Measurements from ENCODE around the gene PERM1. TPM values are rescaled to one million over a fixed set of nuclear protein-coding genes. Genes with fewer than 3 reads are reported as not detected.

The PERM1 gene
- total and polyA plus RNA-seq, 2 of the 13 experiments (the other 11 are each of a cell fraction or from before 2014, with no cell fraction given), result 0.04 to 0.29 TPM

GRCh38 chr1:958823-959730 lies 22.8 kb downstream of the PERM1 start, which contains the start of gene NOC2L (continued):
- TF ChIP-seq MXD4 (CRISPR knock-in tag; IDR thresholded peaks at IDR 0.05) (peak; percentile 52; the same call in 1 of the 2 replicates), SALL1 (CRISPR knock-in tag; IDR thresholded peaks at IDR 0.05) (peak; percentile 32), TRAFD1 (CRISPR knock-in tag; IDR thresholded peaks at IDR 0.05; ENCODE audit: borderline replicate concordance) (no peak), TAF1 (CRISPR knock-in tag; IDR thresholded peaks at IDR 0.05) (peak; percentile 80), GABPA (IDR thresholded peaks at IDR 0.05; ENCODE audit: low read depth, low read length) (no peak), GABPA (CRISPR knock-in tag; IDR thresholded peaks at IDR 0.05; ENCODE audit: low read depth) (peak; percentile 90), CC2D1A (CRISPR knock-in tag; IDR thresholded peaks at IDR 0.05) (no peak), ZNF557 (CRISPR knock-in tag; IDR thresholded peaks at IDR 0.05) (no peak), POLR2AphosphoS5 (IDR thresholded peaks at IDR 0.05; ENCODE audit: low read depth, low read length) (peak; percentile 76), ZNF3 (CRISPR knock-in tag; IDR thresholded peaks at IDR 0.05) (no peak), ZSCAN12 (CRISPR knock-in tag; IDR thresholded peaks at IDR 0.05) (0 out of 2 replicates have a peak, but pooled peaks have one; percentile 14), ZBTB7B (CRISPR knock-in tag; IDR thresholded peaks at IDR 0.05) (peak; percentile 53; the same call in 1 of the 2 replicates), MED13 (CRISPR knock-in tag; IDR thresholded peaks at IDR 0.05) (0 out of 2 replicates have a peak, but pooled peaks have one; percentile 25), SUZ12 (IDR thresholded peaks at IDR 0.05; ENCODE audit: low read depth, low read length) (peak; percentile 35; the same call in 1 of the 2 replicates), AHR (CRISPR knock-in tag; IDR thresholded peaks at IDR 0.05) (no peak)
- TF ChIP-seq, protein P1, sequence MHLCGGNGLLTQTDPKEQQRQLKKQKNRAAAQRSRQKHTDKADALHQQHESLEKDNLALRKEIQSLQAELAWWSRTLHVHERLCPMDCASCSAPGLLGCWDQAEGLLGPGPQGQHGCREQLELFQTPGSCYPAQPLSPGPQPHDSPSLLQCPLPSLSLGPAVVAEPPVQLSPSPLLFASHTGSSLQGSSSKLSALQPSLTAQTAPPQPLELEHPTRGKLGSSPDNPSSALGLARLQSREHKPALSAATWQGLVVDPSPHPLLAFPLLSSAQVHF (CRISPR knock-in tag; IDR thresholded peaks at IDR 0.05), result no peak; the same call in 1 of the 2 replicates
- TF ChIP-seq, protein P2, sequence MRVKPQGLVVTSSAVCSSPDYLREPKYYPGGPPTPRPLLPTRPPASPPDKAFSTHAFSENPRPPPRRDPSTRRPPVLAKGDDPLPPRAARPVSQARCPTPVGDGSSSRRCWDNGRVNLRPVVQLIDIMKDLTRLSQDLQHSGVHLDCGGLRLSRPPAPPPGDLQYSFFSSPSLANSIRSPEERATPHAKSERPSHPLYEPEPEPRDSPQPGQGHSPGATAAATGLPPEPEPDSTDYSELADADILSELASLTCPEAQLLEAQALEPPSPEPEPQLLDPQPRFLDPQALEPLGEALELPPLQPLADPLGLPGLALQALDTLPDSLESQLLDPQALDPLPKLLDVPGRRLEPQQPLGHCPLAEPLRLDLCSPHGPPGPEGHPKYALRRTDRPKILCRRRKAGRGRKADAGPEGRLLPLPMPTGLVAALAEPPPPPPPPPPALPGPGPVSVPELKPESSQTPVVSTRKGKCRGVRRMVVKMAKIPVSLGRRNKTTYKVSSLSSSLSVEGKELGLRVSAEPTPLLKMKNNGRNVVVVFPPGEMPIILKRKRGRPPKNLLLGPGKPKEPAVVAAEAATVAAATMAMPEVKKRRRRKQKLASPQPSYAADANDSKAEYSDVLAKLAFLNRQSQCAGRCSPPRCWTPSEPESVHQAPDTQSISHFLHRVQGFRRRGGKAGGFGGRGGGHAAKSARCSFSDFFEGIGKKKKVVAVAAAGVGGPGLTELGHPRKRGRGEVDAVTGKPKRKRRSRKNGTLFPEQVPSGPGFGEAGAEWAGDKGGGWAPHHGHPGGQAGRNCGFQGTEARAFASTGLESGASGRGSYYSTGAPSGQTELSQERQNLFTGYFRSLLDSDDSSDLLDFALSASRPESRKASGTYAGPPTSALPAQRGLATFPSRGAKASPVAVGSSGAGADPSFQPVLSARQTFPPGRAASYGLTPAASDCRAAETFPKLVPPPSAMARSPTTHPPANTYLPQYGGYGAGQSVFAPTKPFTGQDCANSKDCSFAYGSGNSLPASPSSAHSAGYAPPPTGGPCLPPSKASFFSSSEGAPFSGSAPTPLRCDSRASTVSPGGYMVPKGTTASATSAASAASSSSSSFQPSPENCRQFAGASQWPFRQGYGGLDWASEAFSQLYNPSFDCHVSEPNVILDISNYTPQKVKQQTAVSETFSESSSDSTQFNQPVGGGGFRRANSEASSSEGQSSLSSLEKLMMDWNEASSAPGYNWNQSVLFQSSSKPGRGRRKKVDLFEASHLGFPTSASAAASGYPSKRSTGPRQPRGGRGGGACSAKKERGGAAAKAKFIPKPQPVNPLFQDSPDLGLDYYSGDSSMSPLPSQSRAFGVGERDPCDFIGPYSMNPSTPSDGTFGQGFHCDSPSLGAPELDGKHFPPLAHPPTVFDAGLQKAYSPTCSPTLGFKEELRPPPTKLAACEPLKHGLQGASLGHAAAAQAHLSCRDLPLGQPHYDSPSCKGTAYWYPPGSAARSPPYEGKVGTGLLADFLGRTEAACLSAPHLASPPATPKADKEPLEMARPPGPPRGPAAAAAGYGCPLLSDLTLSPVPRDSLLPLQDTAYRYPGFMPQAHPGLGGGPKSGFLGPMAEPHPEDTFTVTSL (CRISPR knock-in tag; IDR thresholded peaks at IDR 0.05; ENCODE audit: borderline replicate concordance), result no peak
- TF ChIP-seq, protein P3, sequence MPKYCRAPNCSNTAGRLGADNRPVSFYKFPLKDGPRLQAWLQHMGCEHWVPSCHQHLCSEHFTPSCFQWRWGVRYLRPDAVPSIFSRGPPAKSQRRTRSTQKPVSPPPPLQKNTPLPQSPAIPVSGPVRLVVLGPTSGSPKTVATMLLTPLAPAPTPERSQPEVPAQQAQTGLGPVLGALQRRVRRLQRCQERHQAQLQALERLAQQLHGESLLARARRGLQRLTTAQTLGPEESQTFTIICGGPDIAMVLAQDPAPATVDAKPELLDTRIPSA (CRISPR knock-in tag; IDR thresholded peaks at IDR 0.05; ENCODE audit: borderline replicate concordance), result 0 out of 2 replicates have a peak, but pooled peaks have one; percentile 73
- TF ChIP-seq, protein P4, sequence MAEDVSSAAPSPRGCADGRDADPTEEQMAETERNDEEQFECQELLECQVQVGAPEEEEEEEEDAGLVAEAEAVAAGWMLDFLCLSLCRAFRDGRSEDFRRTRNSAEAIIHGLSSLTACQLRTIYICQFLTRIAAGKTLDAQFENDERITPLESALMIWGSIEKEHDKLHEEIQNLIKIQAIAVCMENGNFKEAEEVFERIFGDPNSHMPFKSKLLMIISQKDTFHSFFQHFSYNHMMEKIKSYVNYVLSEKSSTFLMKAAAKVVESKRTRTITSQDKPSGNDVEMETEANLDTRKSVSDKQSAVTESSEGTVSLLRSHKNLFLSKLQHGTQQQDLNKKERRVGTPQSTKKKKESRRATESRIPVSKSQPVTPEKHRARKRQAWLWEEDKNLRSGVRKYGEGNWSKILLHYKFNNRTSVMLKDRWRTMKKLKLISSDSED (CRISPR knock-in tag; IDR thresholded peaks at IDR 0.05), result 0 out of 2 replicates have a peak, but pooled peaks have one; percentile 69
